DND-41 (cell line): ENCODE results near the gene TMEM135.
A peak's percentile ranks its signal among the peaks of the same experiment; 100 is the strongest.

Experiments used
- ATAC-seq: fragments of 200-7000 bp; cut with Tn5 transposase; 3 replicates; pipeline ENCODE4 v1.9.1; 2021; ENCODE audit warnings: low read depth; ENCODE audit not compliant: insufficient read depth
- DNase-seq: peaks from one replicate; pipeline ENCODE4 v3.0.0-alpha.2; 2020
- H2AFZ ChIP-seq: 2 replicates; pipeline ENCODE4 v1.6.0; 2012; ENCODE audit warnings: low read depth, low read length
- H3K27ac ChIP-seq: 2 replicates; pipeline ENCODE4 v1.5.1; 2012; ENCODE audit warnings: low read length, inconsistent platforms
- H3K27me3 ChIP-seq: fragments of 200-600 bp; sonication (generic); 2 replicates; pipeline ENCODE4 v1.6.0; 2012; ENCODE audit warnings: low read length, mild to moderate bottlenecking, inconsistent platforms; ENCODE audit not compliant: insufficient read depth, poor library complexity
- H3K36me3 ChIP-seq: 2 replicates; pipeline ENCODE4 v1.5.1; 2012; ENCODE audit warnings: low read length, inconsistent platforms; ENCODE audit not compliant: insufficient read depth
- H3K4me1 ChIP-seq: 2 replicates; pipeline ENCODE4 v1.5.1; 2012; ENCODE audit warnings: mild to moderate bottlenecking, low read length; ENCODE audit not compliant: insufficient read depth
- H3K4me2 ChIP-seq: 2 replicates; pipeline ENCODE4 v1.6.0; 2012; ENCODE audit warnings: mild to moderate bottlenecking, moderate library complexity, low read length, inconsistent platforms; ENCODE audit not compliant: insufficient read depth
- H3K4me3 ChIP-seq, 2 experiments: fragments of 200-600 bp in 1 of 2; shearing (Covaris generic) in 1 of 2; 2 replicates each; pipeline ENCODE4 v1.5.1; 2012 to 2016; ENCODE audit warnings: inconsistent platforms in 2 of 2, low read length in 2 of 2, mild to moderate bottlenecking in 2 of 2, low read depth in 1 of 2, moderate library complexity in 1 of 2
- H3K79me2 ChIP-seq: 2 replicates; pipeline ENCODE4 v1.6.0; 2012; ENCODE audit warnings: low read length, inconsistent platforms; ENCODE audit not compliant: insufficient read depth
- H3K9ac ChIP-seq: 2 replicates; pipeline ENCODE4 v1.6.0; 2012; ENCODE audit warnings: low read depth, mild to moderate bottlenecking, inconsistent platforms, low read length, moderate library complexity
- H3K9me3 ChIP-seq: 2 replicates; pipeline ENCODE4 v1.5.1; 2012; ENCODE audit warnings: low read length, moderate library complexity, mild to moderate bottlenecking, inconsistent platforms; ENCODE audit not compliant: insufficient read depth, severe bottlenecking
- H4K20me1 ChIP-seq: 2 replicates; pipeline ENCODE4 v1.6.0; 2012; ENCODE audit warnings: low read length; ENCODE audit not compliant: insufficient read depth
- CTCF ChIP-seq: IDR thresholded peaks from 2 replicates; pipeline ENCODE4 v1.5.1; 2012; ENCODE audit warnings: borderline replicate concordance, low read length, moderate library complexity, mild to moderate bottlenecking; ENCODE audit not compliant: poor library complexity, severe bottlenecking; ENCODE audit errors: extremely low read depth
- EZH2 ChIP-seq: IDR thresholded peaks from 3 replicates; pipeline ENCODE4 v1.6.1; 2012; ENCODE audit warnings: borderline replicate concordance, low read depth, mild to moderate bottlenecking, moderate library complexity, low read length, inconsistent platforms; ENCODE audit not compliant: severe bottlenecking

Gene TMEM135

DNA sequence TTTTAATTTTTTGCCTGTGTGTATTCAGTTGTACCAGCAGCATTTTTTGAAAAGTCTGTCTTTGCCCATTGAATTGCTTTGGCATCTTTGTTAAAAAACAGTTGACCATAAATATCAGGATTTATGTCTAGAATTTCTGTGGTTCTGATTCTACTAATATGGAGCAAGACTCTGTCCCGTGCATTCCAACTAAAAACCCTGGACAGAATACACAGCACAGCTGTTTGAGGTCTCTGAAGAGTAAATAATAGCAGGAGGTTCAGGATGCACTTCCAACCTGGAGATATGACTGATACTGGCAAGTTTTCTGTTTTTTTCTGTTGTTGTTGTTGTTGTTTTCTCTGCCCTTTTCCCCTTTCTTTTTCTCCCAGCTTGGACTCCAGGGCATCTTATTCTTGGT lies 141.9 kb downstream of the TMEM135 start:
- Histone ChIP-seq H3K36me3 (peaks cover 8% of the 10 kb centered on the region; the same call in 1 of the 2 replicates), H3K4me2 (no peak overlapping the region), H3K27ac (no peak overlapping the region), H3K9me3 (peaks cover 2% of the 10 kb centered on the region), H3K79me2 (no peaks in the 10 kb centered on the region), H3K9ac (no peak overlapping the region), H2AFZ (no peak overlapping the region), H3K4me1 (no peaks in the 10 kb centered on the region), H3K4me3 (no peak overlapping the region), H3K27me3 (no peaks in the 10 kb centered on the region), H4K20me1 (no peaks in the 10 kb centered on the region)
- no peak for ATAC-seq
- DNase-seq: no peak
- TF ChIP-seq CTCF (no peak), EZH2 (no peak)

DNA sequence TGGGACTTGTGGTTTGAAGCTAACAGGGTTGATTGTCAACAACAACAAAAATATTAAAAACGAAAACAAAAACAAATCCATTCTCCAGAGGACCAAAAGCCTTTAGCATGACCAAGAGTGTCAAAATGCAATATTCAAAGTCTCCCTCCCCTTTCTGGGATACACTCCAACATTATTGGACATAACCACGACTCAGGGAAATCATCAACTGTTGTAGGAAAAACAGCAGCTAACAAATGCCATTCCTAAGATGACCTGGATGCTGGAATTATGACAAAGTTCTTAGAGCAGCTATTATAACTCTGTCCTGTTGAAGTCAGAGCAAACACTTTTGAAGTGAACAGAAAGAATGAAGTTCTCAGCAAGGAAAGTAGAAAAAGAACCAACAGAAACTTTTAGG lies 143.0 kb downstream of the TMEM135 start:
- ATAC-seq: no peak

GRCh38 chr11:87181143-87181542 lies 143.4 kb downstream of the TMEM135 start:
- no peaks in the 10 kb centered on the region for H4K20me1 ChIP-seq
- no peak overlapping the region for H3K9ac ChIP-seq
- DNase-seq (no peak), ATAC-seq (no peak)
- H3K4me3 ChIP-seq: no peak overlapping the region
- no peaks in the 10 kb centered on the region for H3K4me1 ChIP-seq
- H3K36me3 ChIP-seq: peaks cover 8% of the 10 kb centered on the region; the same call in 1 of the 2 replicates
- no peak overlapping the region for H3K4me2 ChIP-seq
- no peak for TF ChIP-seq EZH2
- no peak for TF ChIP-seq CTCF
- H3K9me3 ChIP-seq: peaks cover 2% of the 10 kb centered on the region
- no peaks in the 10 kb centered on the region for H3K79me2 ChIP-seq
- H3K27me3 ChIP-seq: no peaks in the 10 kb centered on the region
- H3K27ac ChIP-seq: no peak overlapping the region
- no peak overlapping the region for H2AFZ ChIP-seq

More for the DNA sequence above, 143.0 kb downstream of the TMEM135 start:
- Histone ChIP-seq H3K79me2 (no peaks in the 10 kb centered on the region), H4K20me1 (no peaks in the 10 kb centered on the region), H3K4me3 (no peak overlapping the region), H3K27me3 (no peaks in the 10 kb centered on the region), H3K9me3 (peaks cover 2% of the 10 kb centered on the region), H3K27ac (no peak overlapping the region), H3K4me1 (no peaks in the 10 kb centered on the region), H3K36me3 (peaks cover 8% of the 10 kb centered on the region; the same call in 1 of the 2 replicates), H3K4me2 (no peak overlapping the region), H3K9ac (no peak overlapping the region), H2AFZ (no peak overlapping the region)
- DNase-seq: no peak
- TF ChIP-seq EZH2 (no peak), CTCF (no peak)

DNA sequence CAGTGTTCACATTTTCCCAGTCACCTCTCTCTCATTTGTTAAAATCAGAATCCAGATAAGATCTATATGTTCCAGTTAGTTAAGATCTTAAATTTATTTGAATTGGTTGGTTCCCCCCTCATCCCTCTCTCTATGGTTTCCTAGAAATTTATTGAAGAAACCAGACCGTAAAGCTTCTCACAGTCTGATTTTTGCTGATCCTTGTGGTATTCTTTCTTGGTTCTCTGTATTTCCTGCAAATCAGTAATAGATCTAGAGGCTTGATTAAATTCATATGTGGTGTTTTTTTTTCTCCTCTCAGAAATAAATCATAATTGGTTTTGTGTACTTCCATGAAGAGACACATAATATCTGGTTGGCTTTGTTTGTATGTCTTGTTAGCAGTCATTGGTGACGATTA lies 147.5 kb downstream of the TMEM135 start:
- H3K4me2 ChIP-seq: no peak overlapping the region
- no peaks in the 10 kb centered on the region for H3K4me1 ChIP-seq
- no peak overlapping the region for H3K9ac ChIP-seq

More for the DNA sequence above, 147.5 kb downstream of the TMEM135 start:
- H3K36me3 ChIP-seq: no peaks in the 10 kb centered on the region
- ATAC-seq (0 out of 3 replicates have a peak, but pooled peaks have one; percentile 40), DNase-seq (no peak)
- H2AFZ ChIP-seq: no peak overlapping the region
- H3K79me2 ChIP-seq: no peaks in the 10 kb centered on the region
- H3K27me3 ChIP-seq: no peaks in the 10 kb centered on the region
- TF ChIP-seq CTCF: no peak
- no peak for TF ChIP-seq EZH2
- H3K4me3 ChIP-seq: no peak overlapping the region
- H3K27ac ChIP-seq: no peak overlapping the region
- no peaks in the 10 kb centered on the region for H3K9me3 ChIP-seq
- H4K20me1 ChIP-seq: no peaks in the 10 kb centered on the region
